ENCODE results near the gene GNB2.
"Not testable (repeated sequence)": the region's sequence is repeated elsewhere in the genome, so short reads cannot be mapped to it uniquely, and the experiment has no call there.

Gene GNB2

GRCh38 chr7:100665168-100665726 lies 8.3 kb upstream of the GNB2 start:
- DNase-seq (ENCODE audit: low spot score): no peak

GRCh38 chr7:100667331-100668068 lies 6.0 kb upstream of the GNB2 start:
- DNase-seq (ENCODE audit: low spot score): no peak

GRCh38 chr7:100668069-100668449 lies 5.5 kb upstream of the GNB2 start:
- no peak for DNase-seq (ENCODE audit: low spot score)

- not testable (repeated sequence) for DNase-seq (ENCODE audit: low spot score)
Measured at GRCh38 chr7:100669106-100669505, 4.4 kb upstream of the GNB2 start.

DNA sequence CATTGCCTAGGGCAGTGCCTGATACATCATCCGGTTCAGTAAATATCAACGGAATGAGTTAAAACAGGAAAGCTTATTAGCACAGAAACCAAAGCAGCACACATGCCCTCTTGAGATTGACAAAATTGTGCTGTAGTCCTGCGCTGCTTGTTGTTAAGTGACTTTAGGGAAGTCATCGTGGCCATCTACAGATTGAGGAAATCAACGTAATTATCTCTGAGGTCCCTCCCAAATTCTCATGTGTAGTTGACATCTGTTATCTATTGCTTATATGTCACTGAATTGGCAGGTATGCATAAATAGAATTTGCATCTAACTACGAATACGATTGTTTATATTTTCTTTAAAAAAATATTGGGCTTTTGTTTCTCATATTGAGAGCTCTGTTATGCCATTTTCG lies 3.5 kb upstream of the GNB2 start:
- no peak for DNase-seq (ENCODE audit: low spot score)

DNA sequence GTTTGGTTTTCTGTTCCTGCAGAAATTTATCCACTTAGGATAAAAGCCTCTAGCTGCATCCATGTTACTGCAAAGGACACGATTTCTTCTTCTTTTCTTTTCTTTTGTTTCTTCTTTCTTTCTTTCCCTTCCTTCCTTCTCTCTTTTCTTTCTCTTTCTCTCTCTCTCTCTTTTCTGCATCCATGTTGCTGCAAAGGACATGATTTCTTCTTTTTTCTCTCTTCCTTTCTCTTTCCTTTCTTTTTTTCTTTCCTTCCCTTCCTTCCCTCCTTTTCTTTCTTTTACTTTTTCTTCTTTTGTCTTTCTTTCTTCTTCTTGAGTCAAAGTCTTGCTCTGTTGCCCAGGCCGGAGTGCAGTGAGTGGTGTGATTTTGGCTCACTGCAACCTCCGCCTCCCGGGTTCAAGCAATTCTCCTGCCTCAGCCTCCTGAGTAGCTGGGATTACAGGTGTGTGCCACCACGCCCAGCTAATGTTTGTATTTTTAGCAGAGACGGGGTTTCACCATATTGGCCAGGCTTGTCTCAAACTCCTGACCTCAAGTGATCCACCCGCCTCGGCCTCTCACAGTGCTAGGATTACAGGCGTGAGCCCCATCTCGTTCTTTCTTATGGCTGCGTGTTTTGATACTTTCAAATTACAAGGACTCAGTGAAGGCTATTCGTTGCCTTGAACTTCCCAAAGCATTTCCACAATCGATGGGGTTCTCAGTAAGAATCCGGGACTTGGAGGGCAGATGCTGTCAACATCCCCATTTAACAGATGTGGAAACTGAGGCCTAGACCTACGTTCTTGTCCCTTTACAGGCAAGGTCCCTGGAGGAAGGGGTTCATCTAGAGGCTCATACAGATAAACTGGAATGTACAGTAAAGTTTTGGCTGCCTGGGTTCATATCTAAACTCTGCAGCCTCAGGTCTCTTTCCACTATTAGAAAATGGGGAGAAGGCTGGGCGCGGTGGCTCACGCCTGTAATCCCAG lies 1.9 kb upstream of the GNB2 start:
- DNase-seq (ENCODE audit: low spot score): no peak

DNA sequence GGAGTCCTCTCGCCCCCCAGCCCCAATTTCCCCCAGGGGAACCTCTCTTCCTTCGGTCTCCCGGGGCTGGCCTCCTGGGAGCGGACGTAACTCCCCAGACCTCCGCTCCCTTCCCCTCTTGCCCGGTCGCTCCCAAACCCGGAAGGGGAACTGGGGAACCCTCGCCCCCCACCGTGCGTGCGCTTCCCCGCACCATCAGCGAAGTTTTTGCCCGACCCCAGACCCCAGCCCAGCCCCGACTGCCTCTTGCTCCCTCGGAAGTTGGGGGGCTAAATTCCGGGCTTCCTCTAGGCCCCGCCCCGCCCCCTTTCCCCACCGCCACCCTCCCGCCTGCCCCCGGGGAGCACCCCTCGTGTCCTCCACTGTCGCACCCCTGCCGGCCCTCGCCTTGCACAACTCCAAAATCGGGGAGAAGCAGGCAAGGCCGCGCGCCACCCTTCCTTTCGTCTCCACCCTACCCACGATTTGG lies 436 bp downstream of the GNB2 start:
- DNase-seq (ENCODE audit: low spot score): no peak

DNA sequence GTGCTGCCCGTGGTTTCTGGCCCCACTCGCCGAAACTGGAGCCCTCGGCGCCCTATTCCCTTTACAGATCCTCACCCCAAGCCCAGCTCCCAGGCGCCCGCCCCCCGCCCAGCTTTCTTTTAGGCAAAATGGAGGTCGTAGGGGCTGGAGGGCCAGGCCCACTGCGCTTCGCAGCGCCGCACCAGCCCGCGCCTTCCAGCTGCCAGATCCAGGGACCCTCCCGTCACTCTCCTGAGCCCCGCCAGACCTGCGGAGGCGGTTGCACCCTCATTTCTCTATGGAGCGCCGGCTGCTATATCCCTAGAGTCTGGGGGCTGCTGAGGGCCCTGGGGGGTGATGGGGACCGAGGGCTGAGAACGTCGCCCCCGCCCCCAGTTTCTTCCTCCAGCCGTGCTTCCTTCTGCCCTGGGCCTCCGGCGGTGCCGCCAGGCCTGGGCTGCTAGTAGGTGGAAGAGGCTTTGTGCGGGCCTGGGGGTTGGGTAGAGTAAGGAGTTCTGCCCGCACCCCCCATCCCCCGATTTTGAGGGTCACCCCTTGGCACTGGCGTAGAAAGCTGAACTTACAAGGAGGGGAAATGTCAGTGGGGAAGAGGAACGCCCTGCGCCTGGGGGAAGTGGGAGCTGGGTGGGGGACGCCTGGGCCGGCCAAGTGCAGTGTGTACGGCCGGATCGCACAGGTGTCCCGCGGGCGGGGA lies 1.0 kb downstream of the GNB2 start:
- DNase-seq (ENCODE audit: low spot score): peak; percentile 17

GRCh38 chr7:100675105-100675451 lies 1.5 kb downstream of the GNB2 start:
- DNase-seq (ENCODE audit: low spot score): no peak

- peak; percentile 48 for DNase-seq (ENCODE audit: low spot score)
Measured at GRCh38 chr7:100675581-100676350, 2.2 kb downstream of the GNB2 start.

GRCh38 chr7:100676501-100677306 lies 3.2 kb downstream of the GNB2 start:
- DNase-seq (ENCODE audit: low spot score): no peak

GRCh38 chr7:100677308-100678267 lies 4.0 kb downstream of the GNB2 start:
- no peak for DNase-seq (ENCODE audit: low spot score)

- no peak for DNase-seq (ENCODE audit: low spot score)
Measured at GRCh38 chr7:100678291-100678984, 4.9 kb downstream of the GNB2 start.

- no peak for DNase-seq (ENCODE audit: low spot score)
Measured at GRCh38 chr7:100679129-100679926, 5.8 kb downstream of the GNB2 start.

DNA sequence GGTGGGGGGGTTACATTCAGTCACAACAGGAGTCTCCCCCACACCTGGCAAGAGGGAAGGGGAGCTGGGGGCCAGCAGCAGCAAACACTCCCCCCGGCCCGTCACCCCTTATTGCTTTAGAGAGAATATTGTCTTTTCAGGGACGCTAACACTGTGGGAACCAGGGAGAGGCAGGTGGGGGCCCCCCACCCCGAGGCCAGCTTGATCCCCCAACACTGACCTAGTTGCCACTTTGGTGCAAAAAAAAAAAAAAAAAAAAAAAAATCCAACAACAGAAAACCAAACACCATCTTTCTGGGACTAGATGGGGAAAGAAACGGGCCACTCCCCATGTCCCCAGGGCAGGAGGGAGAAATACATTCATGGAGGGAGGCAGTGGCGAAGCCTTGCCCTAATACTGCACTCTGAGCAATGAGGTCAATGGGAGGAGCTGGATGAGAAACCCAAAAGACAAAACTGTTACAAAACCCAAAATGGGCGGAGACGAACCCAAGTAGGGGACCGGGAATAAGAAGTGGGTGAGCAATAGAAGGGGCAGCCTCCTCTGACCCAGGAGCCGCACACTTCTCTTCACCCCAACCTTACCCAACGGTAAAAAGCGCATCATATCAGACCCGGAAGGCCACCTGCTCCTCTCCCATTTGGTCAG lies 6.5 kb downstream of the GNB2 start:
- peak; percentile 67 for DNase-seq (ENCODE audit: low spot score)

DNA sequence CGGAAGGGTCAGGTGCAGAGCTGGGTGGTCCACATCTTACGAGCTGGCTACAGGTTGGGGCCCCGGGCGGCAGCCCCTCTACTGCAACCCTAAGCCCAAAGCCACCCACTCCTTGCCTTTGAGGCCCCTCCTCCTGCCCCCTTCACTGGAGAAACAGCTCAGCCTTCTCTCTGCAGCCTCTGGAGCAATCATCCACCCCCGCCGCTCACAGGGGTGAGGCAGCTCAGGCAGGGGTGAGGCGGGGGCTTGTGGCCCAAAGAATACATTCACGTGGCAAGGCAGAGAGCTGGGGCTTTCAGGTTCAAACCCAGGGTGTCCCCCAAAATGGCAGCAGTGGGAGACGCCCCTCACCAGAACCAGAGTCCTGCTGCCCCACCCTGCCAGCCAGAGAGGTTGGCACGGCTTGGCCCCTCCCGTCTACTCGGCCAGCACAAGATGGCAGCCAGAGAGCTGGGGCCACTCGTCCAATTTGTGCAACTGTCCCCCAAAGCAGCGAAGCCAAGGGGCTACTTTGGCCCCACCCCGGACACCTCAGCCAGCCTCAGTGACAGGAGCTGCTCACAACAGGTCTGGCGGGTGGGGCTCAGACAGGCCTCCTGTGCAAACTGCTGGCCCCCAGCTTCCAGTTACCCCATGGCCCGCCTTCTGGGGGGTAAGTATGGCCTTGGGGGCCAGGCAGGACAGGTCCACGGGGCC lies 7.2 kb downstream of the GNB2 start:
- DNase-seq (ENCODE audit: low spot score): no peak

All from AG20443 (cell line).